Gastroesophageal sphincter (tissue), 3 donors: ENCODE data around the gene ZNF578.

ENCODE experiments used
- CTCF ChIP-seq, 4 experiments: fragments of 200-600 bp in 2 of 4; fragments of 450-650 bp in 2 of 4; sonication (generic) in 1 of 4; IDR thresholded peaks; one replicate each; pipeline ENCODE4 v1.5.1; 2017 to 2019; ENCODE audit warnings: antibody characterized with exemption in 4 of 4, mild to moderate bottlenecking in 2 of 4, moderate library complexity in 2 of 4
- EP300 ChIP-seq: sonication (generic); formaldehyde crosslinking; IDR thresholded peaks from one replicate; pipeline ENCODE4 v1.6.1; 2017; ENCODE audit warnings: antibody characterized with exemption, mild to moderate bottlenecking
- POLR2A ChIP-seq, 2 donors: fragments of 450-650 bp; IDR thresholded peaks; one replicate each; pipeline ENCODE4 v1.6.1; 2017; ENCODE audit warnings: antibody characterized with exemption in 2 of 2, mild to moderate bottlenecking in 2 of 2, moderate library complexity in 1 of 2

GRCh38 chr19:52451241-52451640 is 2.1 kb upstream of the ZNF578 start:
- TF ChIP-seq EP300 (no peak), CTCF (IDR thresholded peaks at IDR 0.05) (no peak), POLR2A (IDR thresholded peaks at IDR 0.05) (no peak)
